Stimulated activated naive CD8-positive, alpha-beta T cell treated with anti-CD3 and anti-CD28 coated beads, Interleukin-15, Interleukin-2, amounts not matched to agents 100 U/mL and 50 U/mL, for 24 hours (primary cell): ENCODE measurements around the gene ATP5PO.

Experiments used
- ATAC-seq: fragments of 150-1000 bp; cut with Tn5 transposase; one replicate; pipeline ENCODE4 v1.10.0; 2021
- DNase-seq: peaks from one replicate; pipeline ENCODE4 v3.0.0; 2021

The ATP5PO gene, protein sequence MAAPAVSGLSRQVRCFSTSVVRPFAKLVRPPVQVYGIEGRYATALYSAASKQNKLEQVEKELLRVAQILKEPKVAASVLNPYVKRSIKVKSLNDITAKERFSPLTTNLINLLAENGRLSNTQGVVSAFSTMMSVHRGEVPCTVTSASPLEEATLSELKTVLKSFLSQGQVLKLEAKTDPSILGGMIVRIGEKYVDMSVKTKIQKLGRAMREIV

GRCh38 chr21:33915368-33916199 lies at the start of gene ATP5PO:
TSS of gene ATP5PO (minus strand) at chr21:33915804. CDS start at chr21:33915763, 41 bp downstream.
- DNase-seq (peak; percentile 97), ATAC-seq (peak; percentile 100)

GRCh38 chr21:33964706-33965325 lies 49.2 kb upstream of the ATP5PO start:
- ATAC-seq (no peak), DNase-seq (no peak)

DNA sequence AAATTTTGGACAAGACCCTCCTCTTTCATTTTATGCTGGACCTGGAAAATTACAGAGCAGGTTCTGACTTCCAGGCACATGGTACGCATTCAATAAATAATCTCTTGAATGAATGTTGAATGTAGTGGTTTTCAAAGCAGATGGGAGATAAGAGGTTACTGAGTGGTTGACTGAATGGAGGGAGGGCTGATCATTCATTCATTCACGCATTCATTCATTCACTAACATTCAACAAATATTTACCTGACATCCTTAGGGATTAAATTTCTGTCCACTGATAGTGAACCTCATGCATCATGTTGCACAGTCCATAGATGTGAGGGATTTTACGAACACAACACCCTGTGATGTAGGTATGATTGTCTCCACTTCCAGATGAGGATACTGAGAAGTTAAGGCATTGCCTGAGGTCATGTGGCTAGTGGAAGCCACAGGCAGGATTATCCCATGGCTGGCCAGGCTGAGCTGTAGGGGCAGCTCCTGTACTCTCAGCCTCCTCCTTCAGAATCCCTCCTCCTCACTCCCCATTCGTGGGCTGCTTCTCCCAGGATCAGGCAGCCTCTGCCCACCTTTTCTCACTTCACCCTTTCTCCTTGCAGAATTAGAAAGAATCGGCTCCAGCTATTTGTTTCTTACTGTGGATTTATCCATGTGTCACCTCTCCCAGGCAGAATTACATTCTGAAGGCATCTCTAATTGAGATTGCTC lies 48.4 kb upstream of the ATP5PO start:
- ATAC-seq = no peak
- DNase-seq = no peak

DNA sequence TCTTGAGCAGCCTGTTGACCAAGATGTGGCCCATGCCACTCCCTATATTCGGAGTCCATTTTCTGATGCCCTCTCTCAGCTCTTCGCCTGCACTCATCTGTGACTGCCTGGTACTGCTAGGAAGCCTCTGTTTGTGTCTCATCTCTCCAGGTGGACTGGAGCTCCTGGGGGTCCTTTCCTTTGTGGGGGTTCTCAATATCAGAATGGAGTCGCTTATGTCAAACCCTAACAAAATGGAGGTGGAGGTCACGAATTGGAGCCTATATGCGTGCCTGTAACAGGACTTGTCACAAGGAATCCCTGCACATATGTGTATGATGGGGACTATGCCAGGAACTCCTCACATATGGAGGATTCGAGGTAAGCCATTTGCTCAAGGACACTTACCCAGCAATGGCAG lies 46.7 kb upstream of the ATP5PO start:
- DNase-seq (no peak), ATAC-seq (no peak)

- ATAC-seq = no peak
Measured at GRCh38 chr21:33961061-33961460, 45.5 kb upstream of the ATP5PO start.

GRCh38 chr21:33959680-33960079 lies 44.1 kb upstream of the ATP5PO start:
- DNase-seq (no peak), ATAC-seq (no peak)

More at GRCh38 chr21:33961061-33961460, 45.5 kb upstream of the ATP5PO start:
- no peak for DNase-seq

- DNase-seq (no peak), ATAC-seq (no peak)
Measured at GRCh38 chr21:33954395-33954794, 38.8 kb upstream of the ATP5PO start.

- DNase-seq = no peak
- ATAC-seq = no peak
Measured at GRCh38 chr21:33951276-33952178, 35.9 kb upstream of the ATP5PO start.

DNA sequence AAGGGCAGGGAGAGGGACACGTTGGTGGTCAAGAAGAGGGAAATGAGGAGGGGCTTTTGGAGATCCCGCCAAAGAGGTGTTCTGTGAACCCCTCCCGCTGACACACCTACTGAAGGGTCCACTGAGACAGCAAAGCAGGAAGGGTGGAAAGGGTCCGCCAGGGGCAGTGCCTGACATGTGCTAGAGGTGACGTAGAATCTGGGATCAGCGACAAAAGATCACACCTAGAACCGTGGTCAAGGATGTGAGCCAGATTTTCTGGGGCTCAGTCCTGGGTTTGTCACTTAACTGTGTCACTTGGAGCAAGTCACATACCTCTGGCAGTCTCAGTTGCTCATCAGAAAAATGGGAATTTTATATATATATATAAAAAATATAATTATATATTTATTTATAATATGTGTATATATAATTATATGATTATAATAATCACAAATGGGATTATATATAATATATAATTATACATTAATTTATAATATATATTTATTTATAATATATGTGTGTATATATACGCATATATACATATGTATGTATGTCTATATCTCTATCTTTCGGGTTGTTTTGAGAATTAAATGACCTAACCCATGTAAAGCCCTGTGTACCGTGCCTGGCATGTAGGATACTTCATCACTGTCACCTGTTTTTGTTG lies 35.0 kb upstream of the ATP5PO start:
- ATAC-seq = no peak

DNA sequence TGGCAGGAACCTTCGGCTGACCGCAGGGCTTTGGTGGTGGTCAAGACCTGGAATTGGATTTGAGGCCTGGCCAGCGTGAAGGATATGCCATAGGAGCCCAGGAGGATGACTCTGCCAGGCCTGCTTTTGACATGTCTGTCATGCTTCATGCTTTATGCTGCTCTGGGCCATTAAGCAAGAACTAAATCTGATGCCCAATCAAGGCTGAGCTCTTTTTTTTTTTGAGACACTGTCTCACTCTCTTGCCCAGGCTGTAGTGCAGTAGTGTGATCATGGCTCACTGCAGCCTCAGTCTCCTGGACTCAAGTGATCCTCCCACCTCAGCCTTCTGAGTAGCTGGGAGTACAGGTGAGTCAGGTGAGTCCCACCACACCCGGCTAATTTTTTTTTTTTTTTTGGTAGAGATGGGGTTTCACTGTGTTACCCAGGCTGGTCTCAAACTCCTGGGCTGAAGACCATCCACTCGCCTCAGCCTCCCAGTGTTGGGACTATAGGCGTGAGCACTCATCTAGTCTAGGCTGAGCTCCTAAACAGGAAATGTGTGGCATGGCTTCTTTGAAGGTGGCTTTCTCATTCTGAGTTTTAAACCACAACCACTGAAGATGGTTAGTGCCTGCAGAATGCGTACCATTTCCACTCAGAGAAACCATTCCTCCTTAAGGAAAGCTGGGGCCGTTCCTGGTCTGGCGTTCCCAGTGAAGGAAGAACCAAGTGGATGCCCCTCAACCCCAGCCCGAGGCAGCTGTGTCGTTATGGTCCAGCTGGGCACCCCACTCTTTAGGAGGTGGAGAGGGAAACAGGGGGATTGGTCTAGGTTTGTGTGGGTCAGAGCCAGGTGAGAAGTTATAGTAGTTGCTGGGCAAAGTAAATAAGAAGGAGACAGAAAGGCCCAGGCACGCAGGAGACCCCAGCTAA lies 34.2 kb upstream of the ATP5PO start:
- peak; percentile 69 for ATAC-seq

More for the DNA sequence above, 35.0 kb upstream of the ATP5PO start:
- no peak for DNase-seq

GRCh38 chr21:33948951-33949444 lies 33.4 kb upstream of the ATP5PO start:
- ATAC-seq = no peak
- DNase-seq = no peak

More for the DNA sequence above, 34.2 kb upstream of the ATP5PO start:
- DNase-seq = peak; percentile 65

DNA sequence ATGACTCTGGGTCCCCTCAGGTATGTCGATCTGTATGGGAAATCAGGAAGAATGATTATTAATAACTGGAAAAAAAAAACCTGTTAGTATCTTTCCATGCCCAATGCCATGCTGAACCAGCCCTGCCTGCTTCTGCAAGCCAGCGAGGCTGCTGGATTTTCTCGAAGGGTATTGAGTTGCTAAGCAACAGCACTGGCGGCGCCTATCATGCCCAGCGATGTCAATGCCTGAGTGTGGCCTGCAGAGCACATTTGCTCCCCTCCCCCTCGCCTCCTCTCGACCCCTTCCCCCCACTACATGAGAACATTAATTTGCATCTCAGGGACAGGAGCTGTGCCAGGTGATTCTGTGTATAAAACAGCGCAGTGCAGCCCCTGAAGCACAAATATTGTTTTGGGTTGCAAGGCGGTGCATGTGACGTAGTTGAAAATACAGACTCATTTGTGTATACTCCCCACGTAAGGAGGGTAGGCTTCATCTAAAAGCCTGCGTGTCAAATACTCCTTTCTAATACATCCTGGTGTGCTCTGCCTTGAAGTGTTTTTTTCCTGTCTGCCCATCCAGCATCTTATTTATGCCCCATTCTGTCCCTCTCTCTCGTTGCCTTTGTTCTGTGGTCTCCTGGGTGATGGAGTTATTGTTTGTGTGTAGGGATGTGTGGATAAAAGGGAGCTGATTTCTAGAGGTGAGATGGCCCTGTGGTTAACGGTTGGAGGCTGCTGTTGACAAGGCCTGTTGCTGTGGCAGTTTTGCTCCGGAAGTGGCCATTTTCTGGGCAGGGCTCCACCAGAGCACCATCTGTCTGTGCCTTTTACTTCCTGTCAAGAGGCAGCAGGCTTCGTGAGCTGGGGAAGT lies 32.7 kb upstream of the ATP5PO start:
- peak; percentile 50 for ATAC-seq
- peak; percentile 78 for DNase-seq

- DNase-seq (peak; percentile 80), ATAC-seq (peak; percentile 71)
Measured at GRCh38 chr21:33947451-33948095, 32.0 kb upstream of the ATP5PO start.

GRCh38 chr21:33945652-33946270 lies 30.2 kb upstream of the ATP5PO start:
- ATAC-seq = no peak
- DNase-seq = no peak

DNA sequence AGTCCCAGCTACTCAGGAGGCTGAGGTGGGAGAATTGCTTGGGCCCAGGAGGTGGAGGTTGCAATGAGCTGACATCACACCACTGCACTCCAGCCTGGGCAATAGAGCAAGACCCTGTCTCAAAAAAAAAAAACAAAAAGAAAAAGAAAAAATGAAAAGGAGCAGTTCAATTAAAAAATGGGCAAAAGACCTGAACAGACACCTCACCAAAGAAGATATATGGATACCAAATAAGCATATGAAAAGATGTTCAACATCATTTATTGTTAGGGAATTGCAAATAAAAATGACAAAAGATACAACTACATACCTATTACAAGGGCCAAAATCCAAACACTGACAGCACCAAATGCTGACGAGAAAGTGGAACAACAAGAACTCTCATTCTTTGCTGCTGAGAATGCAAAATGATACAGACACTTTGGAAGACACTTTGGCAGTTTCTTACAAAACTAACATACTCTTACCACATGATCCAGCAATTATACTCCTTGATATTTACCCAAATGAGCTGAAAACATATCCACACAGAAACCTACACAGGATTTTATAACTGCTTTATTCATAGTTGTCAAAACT lies 28.7 kb upstream of the ATP5PO start:
- no peak for ATAC-seq
- no peak for DNase-seq

DNA sequence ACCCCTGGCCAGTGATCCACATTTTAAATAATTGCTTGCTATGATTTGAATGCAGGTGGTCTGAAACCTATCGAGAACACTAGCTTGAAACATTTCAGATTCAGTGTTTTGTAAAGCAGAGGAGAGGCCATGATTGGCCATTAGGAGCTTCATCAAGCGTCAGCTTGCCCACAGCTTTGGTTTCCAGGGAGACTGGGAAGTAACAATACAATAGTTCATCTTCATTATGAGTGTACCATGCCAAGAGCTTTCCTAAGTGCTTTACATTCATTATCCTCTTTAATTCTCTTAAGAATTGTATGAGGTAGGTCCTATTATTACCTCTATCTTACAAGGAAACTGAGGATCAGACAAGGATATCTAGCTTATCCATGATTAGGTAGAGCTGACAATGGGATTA lies 27.7 kb upstream of the ATP5PO start:
- no peak for DNase-seq
- ATAC-seq = no peak

- no peak for DNase-seq
- no peak for ATAC-seq
Measured at GRCh38 chr21:33942426-33942825, 26.8 kb upstream of the ATP5PO start.
